Measurements from ENCODE around the gene EOLA1. TPM values are rescaled to one million over a fixed set of nuclear protein-coding genes. Genes with fewer than 3 reads are reported as not detected.
"Not testable (repeated sequence)": the region's sequence is repeated elsewhere in the genome, so short reads cannot be mapped to it uniquely, and the experiment has no call there.

EOLA1 gene
- polyA plus RNA-seq (ENCODE audit: insufficient read length in 10 of 10), result 10 to 100 TPM; 18.8 to 24.4 (median 21.5) TPM
- long read RNA-seq, donor 1, partial matches to known transcripts, result 0 of 2 reads
- long read RNA-seq, donor 1, other reads (novel, unspliced or antisense), result 0 of 2 reads
- long read RNA-seq, donor 2, partial matches to known transcripts, result 0 of 3 reads
- long read RNA-seq, donor 2, other reads (novel, unspliced or antisense), result 0 of 3 reads
- long read RNA-seq, donor 3, result 0 reads
- long read RNA-seq, donor 4, partial matches to known transcripts, result 0 of 1 reads
- long read RNA-seq, donor 4, other reads (novel, unspliced or antisense), result 0 of 1 reads
- long read RNA-seq, donor 5, partial matches to known transcripts, result 0 of 6 reads
- long read RNA-seq, donor 5, other reads (novel, unspliced or antisense), result 0 of 6 reads
- long read RNA-seq, donor 6, partial matches to known transcripts, result 0 of 6 reads
- long read RNA-seq, donor 6, other reads (novel, unspliced or antisense), result 0 of 6 reads
- long read RNA-seq, donor 7, partial matches to known transcripts, result 0 of 4 reads
- long read RNA-seq, donor 7, other reads (novel, unspliced or antisense), result 0 of 4 reads
- long read RNA-seq, donor 8, partial matches to known transcripts, result 0 of 2 reads
- long read RNA-seq, donor 8, other reads (novel, unspliced or antisense), result 0 of 2 reads
- long read RNA-seq, donor 9, partial matches to known transcripts, result 0 of 3 reads
- long read RNA-seq, donor 9, other reads (novel, unspliced or antisense), result 0 of 3 reads

GRCh38 chrX:149540621-149541520 is at the start of gene EOLA1:
TSS of gene EOLA1 (plus strand) at chrX:149541012. CDS start at chrX:149545631, 4,619 bp downstream.
- peak in 2 of 3 donors; percentile 90 to 96 for DNase-seq

GRCh38 chrX:149491812-149492211 is 49.0 kb upstream of the EOLA1 start:
- no peak for DNase-seq

- DNase-seq, result no peak
These were observed 46.9 kb upstream of the EOLA1 start for GRCh38 chrX:149493567-149494562.

GRCh38 chrX:149494844-149495565 is 45.8 kb upstream of the EOLA1 start:
- no peak for DNase-seq

- no peak for DNase-seq
These were observed 45.2 kb upstream of the EOLA1 start for GRCh38 chrX:149495573-149496071.

GRCh38 chrX:149497054-149497453 is 43.8 kb upstream of the EOLA1 start:
- no peak for DNase-seq

- no peak for DNase-seq
These were observed 43.2 kb upstream of the EOLA1 start for GRCh38 chrX:149497626-149498025.

GRCh38 chrX:149498767-149499166 is 42.0 kb upstream of the EOLA1 start:
- DNase-seq, result no peak

GRCh38 chrX:149499766-149500165 is 41.0 kb upstream of the EOLA1 start:
- DNase-seq, result no peak

- DNase-seq, result not testable (repeated sequence)
These were observed 37.9 kb upstream of the EOLA1 start for GRCh38 chrX:149502923-149503322.

GRCh38 chrX:149503446-149503845 is 37.4 kb upstream of the EOLA1 start:
- not testable (repeated sequence) for DNase-seq

- DNase-seq, result no peak
These were observed 36.4 kb upstream of the EOLA1 start for GRCh38 chrX:149504226-149504914.

GRCh38 chrX:149504915-149505651 is 35.7 kb upstream of the EOLA1 start, which contains the start of gene IDS:
TSS of gene IDS (minus strand) at chrX:149505306. CDS start at chrX:149505137, 169 bp downstream.
- peak; percentile 82 to 93 (median 87) for DNase-seq

- DNase-seq, result no peak
These were observed 35.1 kb upstream of the EOLA1 start for GRCh38 chrX:149505671-149506070.

- DNase-seq, result no peak
These were observed 34.5 kb upstream of the EOLA1 start for GRCh38 chrX:149506349-149506748.

- no peak for DNase-seq
These were observed 32.3 kb upstream of the EOLA1 start for GRCh38 chrX:149508467-149508866.

GRCh38 chrX:149510386-149510785 is 30.4 kb upstream of the EOLA1 start:
- no peak for DNase-seq

GRCh38 chrX:149511081-149511480 is 29.7 kb upstream of the EOLA1 start:
- no peak for DNase-seq

All from muscle of back (tissue), 13 donors.